ENCODE data around the gene ADARB2.

ADARB2 gene

DNA sequence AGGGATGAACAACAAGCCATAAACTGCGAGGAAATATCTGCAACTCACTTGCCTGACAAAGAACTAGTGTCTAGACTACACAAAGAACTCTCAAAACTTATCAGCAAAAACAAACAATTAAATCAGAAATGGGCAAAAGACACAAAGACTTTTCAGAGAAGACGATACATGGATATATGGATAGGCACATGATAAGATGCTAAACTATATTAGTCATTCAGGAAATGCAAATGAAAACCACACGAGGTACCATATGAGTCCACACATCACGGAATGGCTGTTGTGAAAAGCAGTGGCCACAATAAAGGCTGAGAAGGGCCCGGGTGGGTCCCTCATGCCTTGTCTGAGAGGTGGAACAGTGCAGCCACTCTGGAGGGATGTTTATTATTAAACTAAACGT, 413.4 kb downstream of the ADARB2 start:
- TF ChIP-seq, protein P1, sequence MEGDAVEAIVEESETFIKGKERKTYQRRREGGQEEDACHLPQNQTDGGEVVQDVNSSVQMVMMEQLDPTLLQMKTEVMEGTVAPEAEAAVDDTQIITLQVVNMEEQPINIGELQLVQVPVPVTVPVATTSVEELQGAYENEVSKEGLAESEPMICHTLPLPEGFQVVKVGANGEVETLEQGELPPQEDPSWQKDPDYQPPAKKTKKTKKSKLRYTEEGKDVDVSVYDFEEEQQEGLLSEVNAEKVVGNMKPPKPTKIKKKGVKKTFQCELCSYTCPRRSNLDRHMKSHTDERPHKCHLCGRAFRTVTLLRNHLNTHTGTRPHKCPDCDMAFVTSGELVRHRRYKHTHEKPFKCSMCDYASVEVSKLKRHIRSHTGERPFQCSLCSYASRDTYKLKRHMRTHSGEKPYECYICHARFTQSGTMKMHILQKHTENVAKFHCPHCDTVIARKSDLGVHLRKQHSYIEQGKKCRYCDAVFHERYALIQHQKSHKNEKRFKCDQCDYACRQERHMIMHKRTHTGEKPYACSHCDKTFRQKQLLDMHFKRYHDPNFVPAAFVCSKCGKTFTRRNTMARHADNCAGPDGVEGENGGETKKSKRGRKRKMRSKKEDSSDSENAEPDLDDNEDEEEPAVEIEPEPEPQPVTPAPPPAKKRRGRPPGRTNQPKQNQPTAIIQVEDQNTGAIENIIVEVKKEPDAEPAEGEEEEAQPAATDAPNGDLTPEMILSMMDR (IDR thresholded peaks at IDR 0.05; ENCODE audit: control insufficient read depth, insufficient read depth, low read depth, low read length, missing control alignments): no peak
- no peak for DNase-seq (ENCODE audit: low read depth)
- H3K4me3 ChIP-seq (ENCODE audit: control insufficient read depth, low read depth, low read length): no peak overlapping the region

GRCh38 chr10:1320739-1321320, 416.5 kb downstream of the ADARB2 start:
- TF ChIP-seq, protein P1 (IDR thresholded peaks at IDR 0.05; ENCODE audit: control insufficient read depth, insufficient read depth, low read depth, low read length, missing control alignments): no peak
- no peak overlapping the region for H3K4me3 ChIP-seq (ENCODE audit: control insufficient read depth, low read depth, low read length)
- no peak for DNase-seq (ENCODE audit: low read depth)

DNA sequence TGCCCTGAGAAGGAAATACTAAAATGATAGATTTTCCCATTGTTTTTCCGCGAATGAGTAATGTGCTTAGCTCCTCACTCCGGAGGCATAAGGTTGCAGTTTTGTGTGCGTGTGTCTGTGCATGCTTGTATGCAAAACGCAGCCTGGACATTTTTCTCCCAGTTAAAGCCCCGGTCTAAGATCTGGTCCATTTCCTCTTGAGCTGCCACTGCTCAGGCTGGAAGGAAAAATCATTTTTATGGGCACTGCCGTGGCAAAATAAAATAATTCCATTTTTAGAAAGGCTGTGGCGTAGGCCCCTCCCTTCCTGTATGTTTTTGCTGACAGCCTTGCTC, 420.5 kb downstream of the ADARB2 start:
- no peak for DNase-seq (ENCODE audit: low read depth)
- no peak overlapping the region for H3K4me3 ChIP-seq (ENCODE audit: control insufficient read depth, low read depth, low read length)
- TF ChIP-seq, protein P1 (IDR thresholded peaks at IDR 0.05; ENCODE audit: control insufficient read depth, insufficient read depth, low read depth, low read length, missing control alignments): no peak

GRCh38 chr10:1316121-1316808, 421.1 kb downstream of the ADARB2 start:
- TF ChIP-seq, protein P1 (IDR thresholded peaks at IDR 0.05; ENCODE audit: control insufficient read depth, insufficient read depth, low read depth, low read length, missing control alignments): no peak

GRCh38 chr10:1315178-1315577, 422.1 kb downstream of the ADARB2 start:
- DNase-seq (ENCODE audit: low read depth): no peak
- TF ChIP-seq, protein P1 (IDR thresholded peaks at IDR 0.05; ENCODE audit: control insufficient read depth, insufficient read depth, low read depth, low read length, missing control alignments): no peak
- no peak overlapping the region for H3K4me3 ChIP-seq (ENCODE audit: control insufficient read depth, low read depth, low read length)

More at GRCh38 chr10:1316121-1316808, 421.1 kb downstream of the ADARB2 start:
- DNase-seq (ENCODE audit: low read depth): no peak
- no peak overlapping the region for H3K4me3 ChIP-seq (ENCODE audit: control insufficient read depth, low read depth, low read length)

GRCh38 chr10:1311726-1312125, 425.6 kb downstream of the ADARB2 start:
- TF ChIP-seq, protein P1 (IDR thresholded peaks at IDR 0.05; ENCODE audit: control insufficient read depth, insufficient read depth, low read depth, low read length, missing control alignments): no peak
- no peak for DNase-seq (ENCODE audit: low read depth)
- no peak overlapping the region for H3K4me3 ChIP-seq (ENCODE audit: control insufficient read depth, low read depth, low read length)

Measured in AG09309 (cell line).